SHP77 (cell line): ENCODE data around the gene FAT1.
A peak's percentile ranks its signal among the peaks of the same experiment; 100 is the strongest.

Experiments used
- DNase-seq, 2 experiments: peaks; one replicate each; lab custom pipeline; 2025; lab: John Stamatoyannopoulos, UW

The FAT1 gene

DNA sequence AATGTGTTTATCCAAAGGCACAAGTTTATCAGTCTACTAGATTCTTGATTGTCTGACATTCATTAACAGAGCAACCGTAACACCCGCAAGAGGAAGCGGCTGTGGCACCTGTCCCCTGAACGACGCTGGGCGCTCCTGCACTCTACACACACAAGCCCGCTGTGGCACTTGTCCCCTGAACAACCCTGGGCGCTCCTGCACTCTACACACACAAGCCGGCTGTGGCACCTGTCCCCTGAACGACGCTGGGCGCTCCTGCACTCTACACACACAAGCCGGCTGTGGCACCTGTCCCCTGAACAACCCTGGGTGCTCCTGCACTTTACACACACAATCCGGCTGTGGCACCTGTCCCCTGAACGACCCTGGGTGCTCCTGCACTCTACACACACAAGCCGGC, 64.2 kb downstream of the FAT1 start:
- DNase-seq = peak; percentile 64 to 74

DNA sequence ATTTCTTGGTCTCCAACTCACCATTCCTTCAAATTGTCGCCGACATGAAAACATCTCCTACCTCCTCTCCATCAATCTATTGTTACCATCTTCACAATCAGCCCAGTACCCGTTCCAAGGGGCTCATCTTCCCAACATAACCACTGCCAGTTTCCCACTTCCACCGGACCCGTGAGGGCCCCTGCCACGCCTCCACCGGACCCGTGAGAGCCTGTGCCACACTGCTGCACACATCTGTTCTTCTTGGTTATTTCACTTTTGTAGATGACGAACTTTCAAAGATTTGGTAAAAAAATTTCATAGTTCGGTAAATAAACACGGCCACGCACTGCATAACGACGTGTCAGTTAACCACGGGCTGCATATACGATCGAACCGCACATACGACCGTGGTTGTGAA, 65.0 kb downstream of the FAT1 start:
- no peak for DNase-seq

DNA sequence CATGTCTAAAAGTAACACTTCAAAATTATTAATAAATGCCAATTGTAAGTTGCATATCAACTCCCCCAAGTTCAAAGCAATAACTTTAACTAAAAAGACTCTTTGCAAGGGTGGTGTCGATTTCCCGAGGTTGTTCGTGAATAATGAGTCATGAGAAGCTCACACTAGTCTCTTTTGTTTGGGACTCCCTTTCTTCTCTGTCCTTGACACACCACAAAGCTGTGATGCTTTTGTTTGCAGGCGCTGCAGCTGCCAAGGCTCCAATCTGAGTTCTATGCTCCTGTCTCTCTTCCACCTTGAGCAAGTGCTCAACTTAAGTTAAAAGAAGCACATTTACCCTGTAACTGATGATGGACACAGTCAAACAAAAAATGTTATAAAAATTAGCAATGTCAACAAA, 65.9 kb downstream of the FAT1 start:
- peak in 1 of 2 experiments; percentile 21 for DNase-seq

DNA sequence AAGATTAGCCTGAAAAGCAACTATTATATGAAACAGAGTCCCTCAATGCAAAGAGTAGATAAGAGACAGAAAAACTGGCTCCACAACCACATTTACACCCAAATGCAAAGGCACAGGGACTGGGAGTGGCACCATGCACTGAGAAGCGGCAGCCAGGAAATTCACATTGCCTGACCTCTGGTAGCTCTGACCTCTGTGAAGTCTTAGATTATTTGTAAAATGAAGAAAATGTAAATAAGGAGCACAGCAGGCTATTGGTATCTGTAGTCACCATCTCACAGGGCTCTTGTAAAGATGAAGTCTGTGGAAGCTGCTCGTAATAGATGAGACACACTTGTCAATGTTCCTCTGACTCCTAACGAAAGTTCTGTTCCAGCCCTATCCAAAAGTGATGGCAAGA, 69.7 kb downstream of the FAT1 start:
- no peak for DNase-seq

DNA sequence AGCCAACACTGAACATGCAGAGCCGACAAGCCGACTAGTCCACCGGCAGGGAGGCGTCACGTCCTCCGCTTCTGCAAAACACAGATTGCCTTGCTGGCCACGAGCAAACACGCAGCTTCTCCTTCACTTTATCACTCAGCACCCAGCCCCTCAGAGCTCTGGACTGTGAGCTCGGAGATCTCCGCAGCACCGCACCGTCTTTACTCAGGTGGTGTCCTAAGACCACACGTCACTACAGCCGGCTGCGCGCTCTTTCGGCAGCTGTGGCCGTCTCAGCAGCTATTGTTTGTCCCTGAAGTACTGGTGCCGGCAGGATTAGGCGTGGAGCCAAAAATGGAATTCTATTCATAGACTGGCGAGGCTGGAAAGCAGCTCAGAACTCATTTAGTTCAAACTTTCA, 72.0 kb downstream of the FAT1 start:
- peak; percentile 97 for DNase-seq

- peak; percentile 39 to 51 for DNase-seq
These were observed 72.5 kb downstream of the FAT1 start for GRCh38 chr4:186651181-186651603.

GRCh38 chr4:186650401-186651180, 73.1 kb downstream of the FAT1 start:
- DNase-seq = no peak

GRCh38 chr4:186647821-186648220, 75.8 kb downstream of the FAT1 start:
- no peak for DNase-seq

GRCh38 chr4:186644737-186645261, 78.9 kb downstream of the FAT1 start:
- no peak for DNase-seq

GRCh38 chr4:186644311-186644638, 79.4 kb downstream of the FAT1 start:
- no peak for DNase-seq

- no peak for DNase-seq
These were observed 80.0 kb downstream of the FAT1 start for GRCh38 chr4:186643501-186644310.

DNA sequence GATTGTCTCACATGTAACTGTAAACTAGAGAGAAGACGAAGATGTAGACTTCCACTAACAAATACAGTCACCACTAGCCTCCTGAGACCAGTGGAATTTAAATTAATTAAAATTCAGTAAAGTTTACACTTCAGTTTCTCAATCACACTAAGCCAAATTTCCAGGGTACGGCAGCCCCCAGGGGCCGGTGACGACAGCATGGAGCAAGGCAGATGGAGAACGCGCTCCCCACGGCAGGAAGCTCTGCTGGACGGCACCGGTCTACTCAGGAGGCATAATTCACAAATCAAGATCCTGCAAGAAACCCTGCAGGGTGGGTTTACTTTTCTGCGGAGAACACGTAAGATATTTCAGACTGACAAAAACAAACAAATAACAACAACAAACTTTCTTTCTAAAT, 80.7 kb downstream of the FAT1 start:
- no peak for DNase-seq

- no peak for DNase-seq
These were observed 81.1 kb downstream of the FAT1 start for GRCh38 chr4:186642530-186642929.

DNA sequence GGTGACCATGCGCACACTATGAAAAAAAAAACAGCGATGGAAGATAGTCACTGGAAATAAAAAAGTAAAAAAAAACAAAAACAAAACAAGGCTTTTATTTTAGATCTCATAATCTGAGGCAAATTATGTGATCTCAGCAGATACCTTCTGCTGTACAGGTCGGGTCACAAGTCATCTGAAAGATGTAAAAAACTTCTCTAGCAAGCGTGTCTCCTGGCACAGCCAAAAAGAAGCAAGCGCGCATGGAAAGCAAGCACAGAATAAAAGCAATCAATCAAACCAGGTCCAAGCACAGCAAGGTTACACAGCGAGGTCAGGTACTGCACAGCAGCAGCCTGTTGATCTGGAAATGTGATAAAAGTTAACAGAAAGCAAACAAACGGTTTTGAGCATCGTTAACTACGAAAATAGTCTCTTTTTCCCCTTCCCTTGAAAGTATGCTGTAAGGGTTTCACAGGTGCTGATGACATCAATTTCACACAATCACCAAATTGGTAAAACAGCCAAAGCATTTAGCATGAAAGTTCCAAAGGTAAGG, 89.0 kb downstream of the FAT1 start:
- no peak for DNase-seq

DNA sequence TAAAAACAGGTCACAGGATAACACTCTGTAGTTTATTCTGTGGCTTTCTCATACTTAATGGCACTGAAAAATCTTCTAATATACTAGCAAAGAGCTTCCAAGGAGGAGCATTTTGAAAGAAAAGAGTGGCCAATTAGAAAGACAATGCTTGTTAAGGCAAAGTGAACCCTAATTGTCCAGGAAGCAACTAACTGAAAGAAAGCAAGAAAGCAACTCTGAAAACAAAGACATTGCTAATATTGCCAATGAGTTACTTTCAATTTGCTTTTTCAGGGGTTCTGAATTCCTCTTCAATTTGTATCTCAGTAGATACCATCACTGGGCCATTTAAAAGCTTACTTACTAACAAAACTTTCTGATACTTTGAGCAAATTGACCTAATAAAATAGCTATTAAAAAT, 89.8 kb downstream of the FAT1 start:
- no peak for DNase-seq

DNA sequence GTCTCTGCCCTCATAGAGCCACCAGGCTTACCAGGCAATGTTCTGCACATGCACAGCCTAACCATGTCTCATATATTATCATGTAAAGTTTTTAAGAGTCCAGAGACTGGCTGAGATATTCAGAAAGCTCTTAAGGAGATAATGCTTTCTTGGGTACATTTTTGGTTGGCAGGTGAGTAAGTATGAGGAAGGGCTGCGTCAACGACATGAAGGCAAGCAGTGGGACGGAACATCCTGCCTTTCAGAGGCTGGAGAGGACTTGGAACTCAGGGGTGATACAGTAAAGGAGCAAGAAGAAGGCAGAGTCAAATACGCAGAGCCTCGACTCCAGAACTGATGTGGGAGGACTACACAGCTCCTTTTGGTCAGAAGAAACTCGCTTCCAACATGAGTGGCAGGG, 93.5 kb downstream of the FAT1 start:
- no peak for DNase-seq

GRCh38 chr4:186628058-186628711, 95.5 kb downstream of the FAT1 start:
- no peak for DNase-seq

DNA sequence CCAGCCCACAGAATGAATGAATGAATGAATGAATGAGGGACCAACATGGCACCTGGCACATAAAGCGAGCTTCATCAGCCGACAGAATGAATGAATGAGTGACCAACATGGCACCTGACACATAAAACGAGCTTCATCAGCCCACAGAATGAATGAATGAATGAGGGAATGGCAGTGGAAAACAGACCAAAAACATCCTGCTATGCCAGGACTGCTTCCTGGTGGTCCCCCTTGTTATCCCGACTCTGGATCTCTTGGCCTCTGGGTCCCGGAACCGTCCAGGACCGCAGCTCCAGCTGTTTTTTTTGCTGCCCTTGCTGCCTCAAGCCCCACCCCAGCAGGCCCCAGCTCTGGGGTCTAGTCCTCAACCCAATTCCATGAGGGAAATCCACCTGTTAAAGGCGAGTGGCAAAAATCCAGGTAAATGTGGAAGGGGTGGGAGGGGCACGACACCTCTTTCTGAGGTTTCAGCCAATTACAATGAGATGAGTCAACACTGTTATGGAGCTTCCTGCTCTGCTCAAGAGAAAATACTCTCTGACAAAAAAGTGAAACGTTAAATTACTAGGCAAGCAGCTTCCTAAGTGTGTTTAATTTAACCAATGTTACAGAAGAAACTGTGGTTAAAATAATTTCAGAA, 96.3 kb downstream of the FAT1 start:
- DNase-seq = no peak

GRCh38 chr4:186624951-186625350, 98.7 kb downstream of the FAT1 start:
- DNase-seq = no peak

DNA sequence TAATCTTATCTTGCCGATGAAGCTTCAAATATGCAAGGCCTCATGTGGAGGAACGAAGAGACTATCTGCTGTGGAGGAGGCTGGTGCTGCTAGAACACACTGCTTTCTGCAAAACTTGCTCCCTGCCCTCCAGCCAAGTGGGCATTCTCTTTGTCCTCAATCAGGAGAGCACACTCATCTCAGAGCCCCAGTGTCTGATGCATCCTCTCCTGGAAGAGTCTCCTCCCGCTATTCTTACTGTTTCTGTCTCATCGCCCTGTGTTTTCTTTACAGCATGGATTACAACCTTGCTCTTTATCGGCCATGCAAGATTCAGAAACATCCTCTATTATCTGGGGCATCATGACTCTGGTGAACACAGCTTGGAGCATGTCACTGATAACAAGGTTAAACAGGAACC, 100.1 kb downstream of the FAT1 start:
- no peak for DNase-seq

DNA sequence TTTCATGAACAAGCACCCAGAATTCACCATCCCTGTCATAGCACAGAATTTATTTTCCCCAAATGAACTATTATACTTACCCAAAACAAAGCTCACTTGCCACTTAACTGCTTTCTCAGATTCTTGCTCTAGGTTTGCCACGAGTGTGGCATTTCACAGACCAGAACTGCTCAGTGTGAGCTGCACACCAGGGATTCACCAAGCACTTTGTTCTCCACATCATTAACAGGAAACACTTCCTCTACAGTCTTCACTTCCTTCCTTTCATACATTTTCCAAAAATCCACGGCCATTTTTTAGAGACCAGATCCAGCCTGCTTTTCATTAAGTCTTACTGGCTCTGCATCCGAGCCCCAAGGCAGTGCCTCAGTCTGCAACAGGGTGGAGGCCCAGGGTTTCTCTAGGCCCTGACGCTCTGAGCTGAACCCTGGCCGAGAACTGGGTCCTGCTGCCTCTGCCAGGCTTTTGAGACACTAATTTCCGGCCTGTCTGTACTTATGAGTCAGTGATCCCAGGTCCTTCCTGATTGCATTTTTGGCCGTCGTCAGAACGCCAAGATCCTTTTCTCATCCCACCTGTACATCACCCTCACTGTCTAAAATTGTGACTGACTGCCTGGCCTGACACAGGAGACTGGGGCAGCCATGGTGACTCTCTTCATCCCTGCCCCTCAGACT, 100.7 kb downstream of the FAT1 start:
- no peak for DNase-seq
